Measurements from ENCODE around the gene ADCY2. TPM values are rescaled to one million over a fixed set of nuclear protein-coding genes. Genes with fewer than 3 reads are reported as not detected.

Gene ADCY2
- polyA plus RNA-seq, 5 donors = 7.1 to 11.9 (median 11.0) TPM

GRCh38 chr5:7868773-7869473, 473.0 kb downstream of the ADCY2 start, which contains the start of the genes FASTKD3 and MTRR:
Gene FASTKD3, minus strand, starts transcription at chr5:7869031. Its CDS starts 948 bp downstream, at chr5:7868083.
Gene MTRR, plus strand, starts transcription at chr5:7869148. Its CDS starts 1,647 bp downstream, at chr5:7870795.
- DNase-seq = peak; percentile 90 to 92

- peak in 1 of 2 donors; percentile 12 for DNase-seq
Measured at GRCh38 chr5:7869474-7870136, 473.7 kb downstream of the ADCY2 start.

- DNase-seq = no peak
Measured at GRCh38 chr5:7871653-7872052, 475.7 kb downstream of the ADCY2 start.

- no peak for DNase-seq
Measured at GRCh38 chr5:7872517-7873130, 476.7 kb downstream of the ADCY2 start.

- no peak for DNase-seq
Measured at GRCh38 chr5:7873216-7873615, 477.3 kb downstream of the ADCY2 start.

- no peak for DNase-seq
Measured at GRCh38 chr5:7874639-7875038, 478.7 kb downstream of the ADCY2 start.

- no peak for DNase-seq
Measured at GRCh38 chr5:7875151-7875550, 479.2 kb downstream of the ADCY2 start.

- DNase-seq = no peak
Measured at GRCh38 chr5:7876867-7877266, 480.9 kb downstream of the ADCY2 start.

- DNase-seq = no peak
Measured at GRCh38 chr5:7877851-7878250, 481.9 kb downstream of the ADCY2 start.

GRCh38 chr5:7878381-7878873, 482.5 kb downstream of the ADCY2 start:
- DNase-seq = no peak

All from right lung (tissue), 5 donors.